HCT116 (cell line): ENCODE results near the gene BTBD9. TPM values are rescaled to one million over a fixed set of nuclear protein-coding genes. Genes with fewer than 3 reads are reported as not detected.

Experiments used
- ATAC-seq: fragments of 200-7000 bp; cut with Tn5 transposase; 2 replicates; pipeline ENCODE4 v1.9.1; 2020; ENCODE audit warnings: mild to moderate bottlenecking, moderate library complexity
- BruUV-seq: library from RNA; stranded (reverse); fragments of 400-500 nt; replicated peaks from 2 replicates; lab custom pipeline; 2021; lab: Mats Ljungman, UMichigan
- CTCF ChIA-PET: fragments of 300-600 bp; sonication (Branson Sonifier 250); formaldehyde crosslinking; loops from one replicate; lab custom pipeline; 2021; ENCODE audit warnings: antibody characterized with exemption; lab: Charles Lee
- POLR2A ChIA-PET: fragments of 300-600, 350-600 bp; sonication (Branson Sonifier 250); formaldehyde crosslinking; loops from one replicate; lab custom pipeline; 2021; ENCODE audit warnings: antibody characterized with exemption; lab: Charles Lee
- RAD21 ChIA-PET, 2 experiments: fragments of 300-600 bp; sonication (Branson Sonifier 250); formaldehyde crosslinking; loops; one replicate each; lab custom pipeline; 2023; ENCODE audit warnings: low total read pairs in 2 of 2; ENCODE audit not compliant: uncharacterized antibody in 2 of 2, unreplicated experiment in 2 of 2, low non-redundant PET in 1 of 2; lab: Charles Lee
- DNase-seq: peaks from one replicate; pipeline ENCODE4 v3.0.0-alpha.2; 2010; ENCODE audit warnings: low read depth, low spot score
- H2AFZ ChIP-seq: fragments of 200-600 bp; shearing (Covaris generic), sonication (generic); 2 replicates; pipeline ENCODE4 v1.6.1; 2017; ENCODE audit warnings: low read depth, mixed run types, mixed read lengths, antibody characterized with exemption, low read length; ENCODE audit not compliant: poor library complexity, severe bottlenecking
- H3K27ac ChIP-seq: 2 replicates; pipeline ENCODE4 v1.5.1; 2012; ENCODE audit warnings: low read depth, low read length
- H3K27me3 ChIP-seq: fragments of 200-600 bp; sonication (generic); 2 replicates; pipeline ENCODE4 v1.6.1; 2016; ENCODE audit warnings: mixed run types, low read length, mixed read lengths; ENCODE audit not compliant: insufficient read depth
- H3K36me3 ChIP-seq, 2 experiments: fragments of 200-500 bp in 1 of 2; fragments of 200-600 bp in 1 of 2; sonication (Bioruptor generic) in 1 of 2; sonication (generic) in 1 of 2; 2 replicates each; pipeline versions ENCODE4 v1.5.1 to v1.6.1; 2014 to 2016; ENCODE audit warnings: low read length in 2 of 2, inconsistent platforms in 1 of 2, mixed read lengths in 1 of 2, mixed run types in 1 of 2; ENCODE audit not compliant: insufficient read depth in 2 of 2, control insufficient read depth in 1 of 2
- H3K4me1 ChIP-seq, 2 experiments: fragments of 200-600 bp in 1 of 2; sonication (generic) in 1 of 2; 2 replicates each; pipeline versions ENCODE4 v1.5.1 to v1.6.1; 2012 to 2017; ENCODE audit warnings: low read length in 2 of 2, inconsistent platforms in 1 of 2, mild to moderate bottlenecking in 1 of 2, mixed read lengths in 1 of 2, mixed run types in 1 of 2, moderate library complexity in 1 of 2; ENCODE audit not compliant: insufficient read depth in 2 of 2, control insufficient read depth in 1 of 2
- H3K4me2 ChIP-seq: fragments of 200-600 bp; sonication (generic); 2 replicates; pipeline ENCODE4 v1.6.1; 2017; ENCODE audit warnings: mixed run types, low read length, mixed read lengths
- H3K4me3 ChIP-seq, 2 experiments: fragments of 200-600 bp in 1 of 2; sonication (generic) in 1 of 2; replicated peaks in 1 of 2; 2 replicates each; pipeline ENCODE4 v1.5.1; 2011 to 2016; ENCODE audit warnings: low read length in 2 of 2, control low read depth in 1 of 2, low read depth in 1 of 2, mild to moderate bottlenecking in 1 of 2, mixed read lengths in 1 of 2, mixed run types in 1 of 2
- H3K79me2 ChIP-seq: fragments of 200-600 bp; sonication (generic); 2 replicates; pipeline ENCODE4 v1.6.1; 2017; ENCODE audit warnings: mild to moderate bottlenecking, mixed run types, low read length, moderate library complexity, mixed read lengths; ENCODE audit not compliant: insufficient read depth
- H3K9ac ChIP-seq: fragments of 200-600 bp; sonication (generic); 2 replicates; pipeline ENCODE4 v1.6.1; 2016; ENCODE audit warnings: low read length, mixed read lengths
- H3K9me2 ChIP-seq: fragments of 200-600 bp; sonication (generic), shearing (Covaris generic); 2 replicates; pipeline ENCODE4 v1.6.1; 2017; ENCODE audit warnings: mixed run types, mild to moderate bottlenecking, moderate library complexity; ENCODE audit not compliant: insufficient read depth
- H3K9me3 ChIP-seq, 2 experiments: fragments of 200-500 bp in 1 of 2; fragments of 200-600 bp in 1 of 2; sonication (Bioruptor generic) in 1 of 2; sonication (generic) in 1 of 2; 2 replicates each; pipeline ENCODE4 v1.6.1; 2014 to 2017; ENCODE audit warnings: low read length in 2 of 2, mixed read lengths in 2 of 2, inconsistent platforms in 1 of 2, low read depth in 1 of 2, mild to moderate bottlenecking in 1 of 2, mixed run types in 1 of 2, moderate library complexity in 1 of 2; ENCODE audit not compliant: control insufficient read depth in 1 of 2, insufficient read depth in 1 of 2
- H4K20me1 ChIP-seq: fragments of 200-600 bp; sonication (generic), shearing (Covaris generic); 2 replicates; pipeline ENCODE4 v1.6.1; 2017; ENCODE audit warnings: mixed run types, mild to moderate bottlenecking, moderate library complexity; ENCODE audit not compliant: insufficient read depth
- CBX3 ChIP-seq: IDR thresholded peaks from 2 replicates; pipeline ENCODE4 v1.6.1; 2012; ENCODE audit warnings: low read depth
- EGR1 ChIP-seq: IDR thresholded peaks from 2 replicates; pipeline ENCODE4 v1.6.1; 2012; ENCODE audit warnings: low read depth
- ELF1 ChIP-seq: IDR thresholded peaks from 2 replicates; pipeline ENCODE4 v1.6.1; 2012; ENCODE audit warnings: low read depth, borderline replicate concordance
- EZH2 ChIP-seq: fragments of 200-600 bp; sonication (generic); IDR thresholded peaks from 2 replicates; pipeline ENCODE4 v1.6.1; 2017; ENCODE audit warnings: antibody characterized with exemption, mixed run types
- POLR2A ChIP-seq: IDR thresholded peaks from 2 replicates; pipeline ENCODE4 v1.7.0; 2011; ENCODE audit warnings: borderline replicate concordance; ENCODE audit not compliant: insufficient read depth, insufficient read length; ENCODE audit errors: extremely low read depth
- POLR2AphosphoS5 ChIP-seq: IDR thresholded peaks from 2 replicates; pipeline ENCODE4 v1.6.1; 2011; ENCODE audit warnings: mild to moderate bottlenecking, low read depth, low read length, moderate library complexity
- RAD21 ChIP-seq: IDR thresholded peaks from 2 replicates; pipeline ENCODE4 v1.6.1; 2012; ENCODE audit warnings: low read depth, mild to moderate bottlenecking
- REST ChIP-seq: IDR thresholded peaks from 2 replicates; pipeline ENCODE4 v1.6.1; 2012; ENCODE audit warnings: low read depth
- SIN3A ChIP-seq: IDR thresholded peaks from 2 replicates; pipeline ENCODE4 v1.6.1; 2012; ENCODE audit warnings: low read depth
- SP1 ChIP-seq: IDR thresholded peaks from 2 replicates; pipeline ENCODE4 v1.6.1; 2012; ENCODE audit warnings: low read depth
- TCF7L2 ChIP-seq: IDR thresholded peaks from 2 replicates; pipeline ENCODE4 v1.7.0; 2011; ENCODE audit warnings: borderline replicate concordance, inconsistent platforms; ENCODE audit not compliant: insufficient read depth, insufficient read length; ENCODE audit errors: extremely low read depth
- YY1 ChIP-seq: IDR thresholded peaks from 2 replicates; pipeline ENCODE4 v1.6.1; 2011; ENCODE audit warnings: low read length, low read depth, moderate library complexity, mild to moderate bottlenecking; ENCODE audit not compliant: insufficient replicate concordance; ENCODE audit errors: extremely low read depth
- ZFX ChIP-seq: fragments of 450-650 bp; IDR thresholded peaks from 2 replicates; pipeline ENCODE4 v1.6.1; 2017
- intact Hi-C: fragments of 100-400 bp; cut with micrococcal nuclease; formaldehyde crosslinking; loops from 2 replicates; pipeline ENCODE4 v1.10.0; 2022
- total RNA-seq: library from RNA; stranded (reverse); gene quantifications from one replicate; pipeline ENCODE4 v1.2.1, GENCODE V29; 2021; ENCODE audit not compliant: unreplicated experiment
- TF ChIP-seq, protein P1 (sequence below): IDR thresholded peaks from 2 replicates; pipeline ENCODE4 v1.6.1; 2011; ENCODE audit warnings: mild to moderate bottlenecking, low read length, moderate library complexity; ENCODE audit not compliant: insufficient replicate concordance; ENCODE audit errors: extremely low read depth
- TF ChIP-seq, protein P2 (sequence below), 3 experiments: fragments of 200-600 bp in 1 of 3; sonication (generic) in 1 of 3; IDR thresholded peaks in 2 of 3; conservative IDR thresholded peaks in 1 of 3; 2 replicates each; pipeline ENCODE4 v1.5.1; 2012 to 2017; ENCODE audit warnings: low read depth in 2 of 3, low read length in 2 of 3, antibody characterized with exemption in 1 of 3, borderline replicate concordance in 1 of 3, control low read depth in 1 of 3, mild to moderate bottlenecking in 1 of 3, mixed read lengths in 1 of 3, mixed run types in 1 of 3, moderate library complexity in 1 of 3; ENCODE audit not compliant: insufficient read depth in 1 of 3

BTBD9 gene
- total RNA-seq, 1 experiment from 2014 or later = 10.9 TPM

DNA sequence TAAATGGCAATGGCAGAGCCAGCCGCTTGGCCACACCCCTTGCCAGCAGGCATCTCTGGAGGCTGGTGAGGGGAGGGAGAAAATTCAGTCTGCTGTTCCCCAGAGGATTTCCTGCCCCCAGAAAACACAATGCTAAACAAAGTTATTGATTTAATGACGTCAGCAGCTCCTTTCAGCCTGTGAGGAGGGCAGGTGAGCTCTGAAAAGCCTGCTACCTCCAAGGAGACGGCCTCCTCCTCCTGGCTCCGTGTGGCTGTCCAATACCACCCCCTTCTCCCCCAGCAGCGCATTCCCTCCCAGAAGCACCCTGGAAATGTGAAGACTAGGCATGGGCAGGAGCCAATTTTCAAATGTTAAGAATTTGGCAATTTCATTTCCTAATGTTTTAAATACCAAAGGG is 427.1 kb downstream of the BTBD9 start (continued):
- TF ChIP-seq, protein P1, sequence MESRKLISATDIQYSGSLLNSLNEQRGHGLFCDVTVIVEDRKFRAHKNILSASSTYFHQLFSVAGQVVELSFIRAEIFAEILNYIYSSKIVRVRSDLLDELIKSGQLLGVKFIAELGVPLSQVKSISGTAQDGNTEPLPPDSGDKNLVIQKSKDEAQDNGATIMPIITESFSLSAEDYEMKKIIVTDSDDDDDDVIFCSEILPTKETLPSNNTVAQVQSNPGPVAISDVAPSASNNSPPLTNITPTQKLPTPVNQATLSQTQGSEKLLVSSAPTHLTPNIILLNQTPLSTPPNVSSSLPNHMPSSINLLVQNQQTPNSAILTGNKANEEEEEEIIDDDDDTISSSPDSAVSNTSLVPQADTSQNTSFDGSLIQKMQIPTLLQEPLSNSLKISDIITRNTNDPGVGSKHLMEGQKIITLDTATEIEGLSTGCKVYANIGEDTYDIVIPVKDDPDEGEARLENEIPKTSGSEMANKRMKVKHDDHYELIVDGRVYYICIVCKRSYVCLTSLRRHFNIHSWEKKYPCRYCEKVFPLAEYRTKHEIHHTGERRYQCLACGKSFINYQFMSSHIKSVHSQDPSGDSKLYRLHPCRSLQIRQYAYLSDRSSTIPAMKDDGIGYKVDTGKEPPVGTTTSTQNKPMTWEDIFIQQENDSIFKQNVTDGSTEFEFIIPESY = no peak

DNA sequence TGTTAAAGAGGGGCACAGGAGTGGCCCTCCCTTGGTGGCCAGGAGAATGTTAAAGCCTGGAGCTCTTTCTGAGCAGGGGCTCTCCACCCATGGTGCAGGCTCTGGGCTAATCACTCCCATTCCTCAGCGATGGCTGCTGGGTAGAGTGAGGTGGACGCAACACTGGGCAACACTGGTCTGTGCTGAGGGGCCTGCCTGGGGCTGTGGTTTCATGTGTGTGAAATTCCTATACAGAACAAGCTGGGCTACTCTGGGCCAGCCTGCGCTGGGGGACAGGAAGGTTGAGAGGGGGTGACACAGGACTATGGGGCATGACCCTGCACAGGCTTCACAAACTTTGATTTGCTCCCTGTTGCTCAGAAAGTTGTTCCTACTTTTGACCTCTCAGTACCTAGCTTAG is 427.6 kb downstream of the BTBD9 start:
- TF ChIP-seq EGR1 = no peak
- no peak for TF ChIP-seq YY1
- no peak for TF ChIP-seq POLR2AphosphoS5
- TF ChIP-seq TCF7L2 = no peak
- no peak for TF ChIP-seq REST
- TF ChIP-seq SP1 = no peak
- TF ChIP-seq, protein P2, sequence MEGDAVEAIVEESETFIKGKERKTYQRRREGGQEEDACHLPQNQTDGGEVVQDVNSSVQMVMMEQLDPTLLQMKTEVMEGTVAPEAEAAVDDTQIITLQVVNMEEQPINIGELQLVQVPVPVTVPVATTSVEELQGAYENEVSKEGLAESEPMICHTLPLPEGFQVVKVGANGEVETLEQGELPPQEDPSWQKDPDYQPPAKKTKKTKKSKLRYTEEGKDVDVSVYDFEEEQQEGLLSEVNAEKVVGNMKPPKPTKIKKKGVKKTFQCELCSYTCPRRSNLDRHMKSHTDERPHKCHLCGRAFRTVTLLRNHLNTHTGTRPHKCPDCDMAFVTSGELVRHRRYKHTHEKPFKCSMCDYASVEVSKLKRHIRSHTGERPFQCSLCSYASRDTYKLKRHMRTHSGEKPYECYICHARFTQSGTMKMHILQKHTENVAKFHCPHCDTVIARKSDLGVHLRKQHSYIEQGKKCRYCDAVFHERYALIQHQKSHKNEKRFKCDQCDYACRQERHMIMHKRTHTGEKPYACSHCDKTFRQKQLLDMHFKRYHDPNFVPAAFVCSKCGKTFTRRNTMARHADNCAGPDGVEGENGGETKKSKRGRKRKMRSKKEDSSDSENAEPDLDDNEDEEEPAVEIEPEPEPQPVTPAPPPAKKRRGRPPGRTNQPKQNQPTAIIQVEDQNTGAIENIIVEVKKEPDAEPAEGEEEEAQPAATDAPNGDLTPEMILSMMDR (IDR thresholded peaks at IDR 0.05 in 2 of 3, conservative IDR thresholded peaks at IDR 0.05 in 1 of 3; ENCODE audit: borderline replicate concordance in 1 of 3, insufficient read depth in 1 of 3, low read depth in 2 of 3, low read length in 2 of 3) = no peak
- no peak for TF ChIP-seq ZFX
- TF ChIP-seq EZH2 = no peak
- no peak for TF ChIP-seq SIN3A
- no peak for TF ChIP-seq RAD21
- no peak for TF ChIP-seq CBX3
- no peak for TF ChIP-seq ELF1
- TF ChIP-seq, protein P1 = no peak
- no peak for TF ChIP-seq POLR2A
- DNase-seq = no peak
- no peaks in the 10 kb centered on the region for H3K4me1 ChIP-seq
- RAD21 ChIA-PET = no interaction called here
- BruUV-seq = no TSS peak
- no peaks in the 10 kb centered on the region for H3K9me3 ChIP-seq
- intact Hi-C loops = no loop called here
- H3K79me2 ChIP-seq = no peaks in the 10 kb centered on the region
- H3K4me2 ChIP-seq = no peak overlapping the region
- POLR2A ChIA-PET = no interaction called here
- no peak overlapping the region for H3K27ac ChIP-seq
- H4K20me1 ChIP-seq = no peaks in the 10 kb centered on the region
- H3K36me3 ChIP-seq = no peaks in the 10 kb centered on the region
- no peak overlapping the region for H3K4me3 ChIP-seq
- ATAC-seq = no peak
- H3K9ac ChIP-seq = no peak overlapping the region
- H3K27me3 ChIP-seq = no peaks in the 10 kb centered on the region
- H3K9me2 ChIP-seq = no peaks in the 10 kb centered on the region
- no peak overlapping the region for H2AFZ ChIP-seq
- CTCF ChIA-PET = no interaction called here
